A549 (cell line): ENCODE data around the gene CAMKK2.

Experiments used
- FOXS1 ChIP-seq: fragments of 250-450 bp; sonication (Bioruptor Pico); IDR thresholded peaks from 2 replicates; pipeline ENCODE4 v1.5.0; 2020; ENCODE audit warnings: mild to moderate bottlenecking, moderate library complexity
- HOXA7 ChIP-seq: fragments of 250-450 bp; sonication (Bioruptor Pico); IDR thresholded peaks from 2 replicates; pipeline ENCODE4 v1.5.0; 2020; ENCODE audit warnings: mild to moderate bottlenecking, moderate library complexity
- JUNB ChIP-seq: fragments of >200 bp; sonication (Bioruptor Twin); formaldehyde crosslinking; IDR thresholded peaks from 2 replicates; pipeline ENCODE4 v1.6.1; 2016
- MAFK ChIP-seq: fragments of 450-650 bp; IDR thresholded peaks from 2 replicates; pipeline ENCODE4 v1.6.1; 2014; ENCODE audit not compliant: partially characterized antibody
- RFX5 ChIP-seq: fragments of 450-650 bp; IDR thresholded peaks from 2 replicates; pipeline ENCODE4 v1.7.1; 2014; ENCODE audit warnings: antibody characterized with exemption, mild to moderate bottlenecking, moderate library complexity
- TF ChIP-seq, protein P1 (sequence below): fragments of 150-350 bp; IDR thresholded peaks from 2 replicates; pipeline ENCODE4 v1.6.1; 2014; ENCODE audit warnings: low read depth, mild to moderate bottlenecking, low read length
- TF ChIP-seq, protein P2 (sequence below): fragments of >200 bp; sonication (Bioruptor Twin); formaldehyde crosslinking; IDR thresholded peaks from 3 replicates; pipeline ENCODE4 v1.5.1; 2016
- TF ChIP-seq, protein P3 (sequence below): fragments of 200-600 bp; sonication (generic); IDR thresholded peaks from 2 replicates; pipeline ENCODE4 v1.6.1; 2016; ENCODE audit warnings: antibody characterized with exemption, mild to moderate bottlenecking, moderate library complexity
- TF ChIP-seq, protein P4 (sequence below): fragments of 450-650 bp; IDR thresholded peaks from 2 replicates; pipeline ENCODE4 v1.6.1; 2014; ENCODE audit warnings: antibody characterized with exemption

DNA sequence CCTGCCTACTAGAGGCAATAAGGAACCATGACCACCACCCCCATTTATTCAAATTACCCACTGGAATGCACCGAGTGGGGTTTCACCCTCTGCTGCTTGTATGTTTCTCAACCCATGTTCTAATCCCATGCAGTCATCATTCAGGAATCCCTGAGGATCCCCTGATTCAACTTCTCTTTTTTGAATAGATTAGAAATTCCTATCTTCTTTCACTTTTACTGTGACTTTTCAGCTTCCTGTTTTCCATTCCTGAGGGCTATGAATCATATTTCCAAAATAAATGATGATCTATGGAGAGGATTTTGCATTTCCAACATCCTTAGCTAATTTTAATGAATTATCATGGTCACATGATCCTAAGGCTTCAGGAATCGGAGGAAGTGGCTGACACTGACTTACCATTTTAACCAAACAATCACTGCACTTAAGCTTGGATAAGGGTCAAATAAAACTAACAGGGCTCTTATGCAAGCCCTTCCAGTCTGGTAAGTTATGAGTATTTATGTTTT is 105.9 kb downstream of the CAMKK2 start:
- TF ChIP-seq JUNB (no peak), RFX5 (no peak), FOXS1 (CRISPR knock-in tag) (no peak), MAFK (no peak), HOXA7 (no peak)
- TF ChIP-seq, protein P1, sequence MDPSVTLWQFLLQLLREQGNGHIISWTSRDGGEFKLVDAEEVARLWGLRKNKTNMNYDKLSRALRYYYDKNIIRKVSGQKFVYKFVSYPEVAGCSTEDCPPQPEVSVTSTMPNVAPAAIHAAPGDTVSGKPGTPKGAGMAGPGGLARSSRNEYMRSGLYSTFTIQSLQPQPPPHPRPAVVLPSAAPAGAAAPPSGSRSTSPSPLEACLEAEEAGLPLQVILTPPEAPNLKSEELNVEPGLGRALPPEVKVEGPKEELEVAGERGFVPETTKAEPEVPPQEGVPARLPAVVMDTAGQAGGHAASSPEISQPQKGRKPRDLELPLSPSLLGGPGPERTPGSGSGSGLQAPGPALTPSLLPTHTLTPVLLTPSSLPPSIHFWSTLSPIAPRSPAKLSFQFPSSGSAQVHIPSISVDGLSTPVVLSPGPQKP = no peak
- TF ChIP-seq, protein P2, sequence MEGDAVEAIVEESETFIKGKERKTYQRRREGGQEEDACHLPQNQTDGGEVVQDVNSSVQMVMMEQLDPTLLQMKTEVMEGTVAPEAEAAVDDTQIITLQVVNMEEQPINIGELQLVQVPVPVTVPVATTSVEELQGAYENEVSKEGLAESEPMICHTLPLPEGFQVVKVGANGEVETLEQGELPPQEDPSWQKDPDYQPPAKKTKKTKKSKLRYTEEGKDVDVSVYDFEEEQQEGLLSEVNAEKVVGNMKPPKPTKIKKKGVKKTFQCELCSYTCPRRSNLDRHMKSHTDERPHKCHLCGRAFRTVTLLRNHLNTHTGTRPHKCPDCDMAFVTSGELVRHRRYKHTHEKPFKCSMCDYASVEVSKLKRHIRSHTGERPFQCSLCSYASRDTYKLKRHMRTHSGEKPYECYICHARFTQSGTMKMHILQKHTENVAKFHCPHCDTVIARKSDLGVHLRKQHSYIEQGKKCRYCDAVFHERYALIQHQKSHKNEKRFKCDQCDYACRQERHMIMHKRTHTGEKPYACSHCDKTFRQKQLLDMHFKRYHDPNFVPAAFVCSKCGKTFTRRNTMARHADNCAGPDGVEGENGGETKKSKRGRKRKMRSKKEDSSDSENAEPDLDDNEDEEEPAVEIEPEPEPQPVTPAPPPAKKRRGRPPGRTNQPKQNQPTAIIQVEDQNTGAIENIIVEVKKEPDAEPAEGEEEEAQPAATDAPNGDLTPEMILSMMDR = no peak
- TF ChIP-seq, protein P3, sequence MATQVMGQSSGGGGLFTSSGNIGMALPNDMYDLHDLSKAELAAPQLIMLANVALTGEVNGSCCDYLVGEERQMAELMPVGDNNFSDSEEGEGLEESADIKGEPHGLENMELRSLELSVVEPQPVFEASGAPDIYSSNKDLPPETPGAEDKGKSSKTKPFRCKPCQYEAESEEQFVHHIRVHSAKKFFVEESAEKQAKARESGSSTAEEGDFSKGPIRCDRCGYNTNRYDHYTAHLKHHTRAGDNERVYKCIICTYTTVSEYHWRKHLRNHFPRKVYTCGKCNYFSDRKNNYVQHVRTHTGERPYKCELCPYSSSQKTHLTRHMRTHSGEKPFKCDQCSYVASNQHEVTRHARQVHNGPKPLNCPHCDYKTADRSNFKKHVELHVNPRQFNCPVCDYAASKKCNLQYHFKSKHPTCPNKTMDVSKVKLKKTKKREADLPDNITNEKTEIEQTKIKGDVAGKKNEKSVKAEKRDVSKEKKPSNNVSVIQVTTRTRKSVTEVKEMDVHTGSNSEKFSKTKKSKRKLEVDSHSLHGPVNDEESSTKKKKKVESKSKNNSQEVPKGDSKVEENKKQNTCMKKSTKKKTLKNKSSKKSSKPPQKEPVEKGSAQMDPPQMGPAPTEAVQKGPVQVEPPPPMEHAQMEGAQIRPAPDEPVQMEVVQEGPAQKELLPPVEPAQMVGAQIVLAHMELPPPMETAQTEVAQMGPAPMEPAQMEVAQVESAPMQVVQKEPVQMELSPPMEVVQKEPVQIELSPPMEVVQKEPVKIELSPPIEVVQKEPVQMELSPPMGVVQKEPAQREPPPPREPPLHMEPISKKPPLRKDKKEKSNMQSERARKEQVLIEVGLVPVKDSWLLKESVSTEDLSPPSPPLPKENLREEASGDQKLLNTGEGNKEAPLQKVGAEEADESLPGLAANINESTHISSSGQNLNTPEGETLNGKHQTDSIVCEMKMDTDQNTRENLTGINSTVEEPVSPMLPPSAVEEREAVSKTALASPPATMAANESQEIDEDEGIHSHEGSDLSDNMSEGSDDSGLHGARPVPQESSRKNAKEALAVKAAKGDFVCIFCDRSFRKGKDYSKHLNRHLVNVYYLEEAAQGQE = no peak
- TF ChIP-seq, protein P4, sequence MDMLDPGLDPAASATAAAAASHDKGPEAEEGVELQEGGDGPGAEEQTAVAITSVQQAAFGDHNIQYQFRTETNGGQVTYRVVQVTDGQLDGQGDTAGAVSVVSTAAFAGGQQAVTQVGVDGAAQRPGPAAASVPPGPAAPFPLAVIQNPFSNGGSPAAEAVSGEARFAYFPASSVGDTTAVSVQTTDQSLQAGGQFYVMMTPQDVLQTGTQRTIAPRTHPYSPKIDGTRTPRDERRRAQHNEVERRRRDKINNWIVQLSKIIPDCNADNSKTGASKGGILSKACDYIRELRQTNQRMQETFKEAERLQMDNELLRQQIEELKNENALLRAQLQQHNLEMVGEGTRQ = no peak
